Nucleus accumbens (tissue), 56 donors: ENCODE data around the gene SLC9A9.

Experiments used
- DNase-seq, 56 donors: peaks; one replicate each; lab custom pipeline; 2025; lab: John Stamatoyannopoulos, UW

SLC9A9 gene

GRCh38 chr3:143653935-143654334 is 194.3 kb downstream of the SLC9A9 start:
- DNase-seq = no peak

GRCh38 chr3:143653493-143653892 is 194.8 kb downstream of the SLC9A9 start:
- DNase-seq = no peak

DNA sequence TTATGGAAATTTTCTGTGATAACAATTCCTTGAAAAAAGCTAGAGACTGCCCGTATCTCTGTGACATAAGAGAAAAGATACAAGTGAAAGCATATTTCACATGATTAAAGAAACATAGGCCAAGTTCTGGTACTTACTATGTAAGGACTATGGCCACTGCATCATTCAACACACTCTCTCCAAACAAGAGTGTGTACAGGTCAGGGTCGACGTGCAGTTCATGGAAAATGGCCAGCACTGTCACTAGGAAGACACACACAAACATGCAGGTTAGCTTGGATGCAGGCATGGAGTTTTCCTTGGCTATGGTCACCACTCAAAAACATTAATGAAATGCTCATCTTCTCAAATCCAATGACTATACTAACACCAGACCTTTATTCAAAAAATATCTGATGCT is 196.2 kb downstream of the SLC9A9 start:
- DNase-seq = no peak

DNA sequence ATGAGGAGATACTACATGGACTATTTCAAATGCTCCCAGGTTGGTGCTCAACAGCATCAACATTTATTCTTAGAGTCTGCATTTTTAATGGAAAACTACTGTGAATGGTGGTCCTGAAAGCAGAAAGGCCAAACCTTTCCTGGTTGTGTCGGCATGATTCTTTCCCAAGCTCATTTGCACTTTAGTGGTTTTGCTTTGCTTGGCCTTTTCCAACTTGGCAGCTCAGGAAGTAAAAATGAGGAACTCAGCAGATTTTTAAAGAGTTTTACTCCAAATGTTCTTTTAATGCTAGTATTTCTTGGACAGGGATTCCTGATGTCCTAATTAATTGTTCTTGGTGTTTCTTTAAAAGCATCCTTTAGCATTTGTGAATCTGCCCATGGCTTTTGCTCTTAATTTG is 197.4 kb downstream of the SLC9A9 start:
- DNase-seq = no peak

DNA sequence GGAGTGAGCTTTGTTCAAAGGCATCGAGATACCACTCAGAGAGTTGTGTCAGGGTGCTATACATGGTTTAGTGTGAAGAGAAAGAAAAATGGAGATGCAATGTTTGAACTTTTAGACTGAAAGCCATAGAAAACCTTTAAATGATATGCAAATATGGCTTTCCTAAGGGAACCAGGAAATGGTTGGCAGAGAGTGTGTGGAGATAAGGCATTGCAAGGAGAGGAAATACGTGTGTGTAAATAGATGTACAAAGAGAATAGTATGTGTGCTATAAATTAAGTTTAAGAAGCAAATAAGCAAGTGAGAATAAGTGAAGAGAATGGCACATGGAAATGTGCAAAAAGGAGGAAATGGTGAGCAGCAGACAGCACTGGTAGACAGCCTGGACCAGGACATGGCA is 198.1 kb downstream of the SLC9A9 start:
- no peak for DNase-seq

- DNase-seq = no peak
Observed at GRCh38 chr3:143648708-143649107, 199.6 kb downstream of the SLC9A9 start.

GRCh38 chr3:143648218-143648617 is 200.1 kb downstream of the SLC9A9 start:
- no peak for DNase-seq

GRCh38 chr3:143644370-143645089 is 203.7 kb downstream of the SLC9A9 start:
- peak in 29 of 56 donors; percentile 2 to 57 (median 14) for DNase-seq

- no peak for DNase-seq
Observed at GRCh38 chr3:143643905-143644304, 204.4 kb downstream of the SLC9A9 start.

GRCh38 chr3:143640774-143641173 is 207.5 kb downstream of the SLC9A9 start:
- DNase-seq = no peak

DNA sequence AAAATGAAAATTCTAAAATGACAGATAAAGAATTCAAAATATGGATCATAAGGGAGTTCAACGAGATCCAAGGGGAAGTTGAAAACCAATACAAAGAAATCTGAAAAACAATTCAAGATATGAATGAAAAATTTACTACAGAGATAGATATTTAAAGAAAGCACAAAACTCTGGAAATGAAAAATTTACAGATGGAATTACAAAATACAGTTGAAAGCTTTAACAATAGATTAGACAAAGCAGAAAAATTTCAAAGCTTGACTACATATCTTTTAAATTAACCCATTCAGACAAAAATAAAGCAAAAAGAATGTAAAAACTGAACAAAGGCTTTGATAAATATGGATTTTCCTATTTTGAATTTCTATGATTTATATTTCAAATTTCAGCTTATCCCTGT is 211.1 kb downstream of the SLC9A9 start:
- DNase-seq = no peak

- no peak for DNase-seq
Observed at GRCh38 chr3:143634991-143635390, 213.3 kb downstream of the SLC9A9 start.

DNA sequence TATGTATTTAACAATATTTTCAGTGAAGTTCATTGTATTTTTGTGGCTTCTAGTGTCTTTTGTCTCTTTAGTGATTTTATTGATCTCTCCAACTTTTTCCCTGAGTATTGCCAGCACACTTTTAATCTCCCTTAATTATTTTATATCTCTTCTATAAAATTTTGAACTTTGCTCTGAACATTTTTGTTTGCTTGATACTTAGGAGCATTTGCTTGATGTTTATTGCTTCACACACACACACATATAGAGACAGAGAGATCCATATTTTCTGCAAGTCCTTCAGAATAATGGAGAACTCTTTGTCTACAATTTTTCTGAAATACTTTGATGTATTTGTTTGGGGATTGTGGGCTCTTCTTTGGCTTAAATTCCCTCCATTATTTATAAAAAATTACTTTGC is 213.8 kb downstream of the SLC9A9 start:
- DNase-seq = no peak

DNA sequence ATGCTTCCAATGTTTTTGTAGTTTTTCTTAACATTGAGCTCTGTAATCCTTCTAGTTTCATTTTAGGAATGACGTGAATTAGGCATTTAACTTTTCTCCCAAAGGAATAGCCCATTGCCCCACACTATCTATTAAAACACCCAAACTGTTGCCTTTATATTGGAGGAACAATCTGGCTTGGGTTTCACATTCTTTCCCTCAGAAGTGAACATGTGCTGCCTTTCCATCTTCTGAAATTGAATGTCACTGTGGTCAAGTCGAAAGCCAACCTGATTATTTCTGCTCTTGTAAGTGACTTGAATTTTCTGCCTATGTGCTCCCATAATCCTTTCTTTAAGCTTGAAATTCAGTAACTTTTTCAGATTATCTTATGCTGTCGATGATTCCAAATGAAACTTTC is 214.5 kb downstream of the SLC9A9 start:
- DNase-seq = no peak

DNA sequence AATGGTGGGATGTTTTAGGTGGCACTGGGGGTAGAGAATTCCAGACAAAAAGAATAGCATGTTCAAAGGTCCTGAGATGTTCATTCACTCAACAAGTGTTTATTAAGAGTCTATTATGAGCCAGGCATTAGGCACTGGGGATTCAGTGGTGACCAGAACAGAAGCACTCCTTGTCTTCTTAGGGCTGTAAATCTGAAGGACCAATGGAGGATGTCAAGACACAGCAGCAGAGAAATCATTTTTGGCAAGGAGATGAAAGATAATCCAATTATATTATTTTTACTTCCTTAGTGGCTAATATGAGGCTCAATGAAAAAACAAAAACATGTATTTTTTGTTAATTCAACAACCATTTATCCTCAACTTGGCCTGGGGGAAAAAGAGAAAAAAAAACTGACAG is 218.5 kb downstream of the SLC9A9 start:
- no peak for DNase-seq

DNA sequence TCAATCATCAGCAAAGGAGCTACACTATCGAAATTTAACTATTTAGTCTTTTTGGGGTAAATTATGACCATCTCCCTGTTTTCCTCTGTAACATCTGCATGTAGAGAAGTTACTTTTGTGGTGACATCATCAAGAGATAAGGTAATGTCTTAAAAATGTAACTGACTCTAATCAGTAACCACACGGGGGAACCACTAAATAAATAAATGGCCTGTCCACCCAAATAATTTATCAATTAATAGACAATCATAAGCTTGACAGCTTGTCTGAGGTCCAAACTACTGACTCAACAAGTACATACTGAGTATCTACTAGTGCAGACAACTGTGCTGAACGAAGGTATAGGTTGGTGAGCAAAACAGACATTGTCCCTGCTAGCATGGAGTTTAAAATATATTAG is 219.3 kb downstream of the SLC9A9 start:
- no peak for DNase-seq

DNA sequence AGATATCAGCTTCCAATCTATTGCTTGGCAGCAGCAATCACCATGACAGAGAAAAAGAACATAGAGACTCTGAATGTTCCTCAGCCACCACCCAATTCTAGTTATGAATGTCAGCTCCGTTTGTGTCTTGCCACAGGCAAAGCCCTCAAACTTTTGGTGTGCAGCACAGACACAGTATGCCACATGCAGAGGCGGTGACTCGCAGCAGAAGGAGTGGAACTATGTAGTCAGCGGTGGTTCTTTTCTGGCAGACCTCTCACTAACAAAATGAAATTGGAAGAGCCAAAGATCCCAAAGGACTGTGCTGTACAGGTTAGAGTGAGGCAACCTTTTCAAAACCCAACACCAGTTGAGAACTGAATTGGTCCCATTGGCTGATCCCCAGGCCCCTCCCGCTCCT is 220.9 kb downstream of the SLC9A9 start:
- DNase-seq = no peak

GRCh38 chr3:143619231-143619630 is 229.0 kb downstream of the SLC9A9 start:
- no peak for DNase-seq

DNA sequence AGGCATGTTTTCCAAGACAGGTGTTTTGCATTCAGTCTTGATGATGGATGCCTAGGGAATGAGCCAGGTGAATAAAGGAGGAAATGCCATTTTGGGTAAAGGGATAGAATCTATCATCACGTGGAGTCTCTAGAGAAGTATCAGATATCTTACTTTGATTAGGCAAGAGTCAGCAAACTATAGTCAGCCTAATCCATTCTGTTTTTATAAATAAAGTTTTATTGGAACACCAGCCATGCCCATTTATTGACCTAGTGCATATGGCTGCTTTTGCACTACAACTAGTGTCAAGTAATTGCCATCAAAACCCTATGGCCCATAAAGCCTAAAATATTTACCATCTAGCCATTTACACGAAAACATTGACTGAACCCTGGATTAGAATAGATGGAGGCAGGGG is 231.2 kb downstream of the SLC9A9 start:
- no peak for DNase-seq

GRCh38 chr3:143613226-143613625 is 235.0 kb downstream of the SLC9A9 start:
- no peak for DNase-seq

- no peak for DNase-seq
Observed at GRCh38 chr3:143612541-143612940, 235.7 kb downstream of the SLC9A9 start.

DNA sequence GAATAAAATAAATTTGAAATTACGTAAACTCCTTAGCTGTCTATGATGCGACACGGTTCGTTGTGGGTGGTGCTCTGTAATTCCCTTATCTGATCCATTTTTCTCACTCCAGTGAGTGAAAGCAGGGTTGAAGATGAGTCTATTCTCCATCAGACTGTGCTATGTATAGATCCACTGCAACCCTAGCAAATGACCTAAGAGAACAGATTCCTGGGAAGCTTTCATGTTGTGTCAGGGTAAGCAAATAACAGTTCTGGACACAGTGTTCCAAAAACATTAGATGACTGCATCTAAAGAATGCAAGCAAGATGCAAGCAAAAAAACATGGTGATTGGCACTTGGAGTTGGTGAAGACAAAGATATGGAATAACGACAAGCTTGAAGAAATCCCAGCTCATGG is 239.3 kb downstream of the SLC9A9 start:
- DNase-seq = no peak
